ENCODE results near the gene FEZ2.

DNA sequence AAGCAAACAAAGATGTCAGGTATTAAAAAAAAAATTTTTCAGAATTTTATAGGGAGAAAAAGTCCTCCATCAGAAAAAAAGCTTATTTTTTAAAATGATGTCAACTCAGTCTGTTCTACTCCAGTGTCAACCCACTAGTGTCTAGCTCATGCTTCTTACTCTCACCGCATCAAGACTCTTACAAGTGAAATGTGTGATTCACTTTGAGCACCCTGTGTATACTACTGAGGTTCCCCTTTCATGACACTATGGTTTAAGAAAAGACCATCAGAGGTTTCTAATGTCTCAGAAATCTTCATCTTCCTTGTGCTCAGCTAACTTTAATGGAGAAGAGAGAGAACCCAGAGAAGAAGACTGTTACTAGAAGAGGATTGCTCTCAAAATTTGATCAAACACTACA lies 43.4 kb downstream of the FEZ2 start:
- TF ChIP-seq, protein P1, sequence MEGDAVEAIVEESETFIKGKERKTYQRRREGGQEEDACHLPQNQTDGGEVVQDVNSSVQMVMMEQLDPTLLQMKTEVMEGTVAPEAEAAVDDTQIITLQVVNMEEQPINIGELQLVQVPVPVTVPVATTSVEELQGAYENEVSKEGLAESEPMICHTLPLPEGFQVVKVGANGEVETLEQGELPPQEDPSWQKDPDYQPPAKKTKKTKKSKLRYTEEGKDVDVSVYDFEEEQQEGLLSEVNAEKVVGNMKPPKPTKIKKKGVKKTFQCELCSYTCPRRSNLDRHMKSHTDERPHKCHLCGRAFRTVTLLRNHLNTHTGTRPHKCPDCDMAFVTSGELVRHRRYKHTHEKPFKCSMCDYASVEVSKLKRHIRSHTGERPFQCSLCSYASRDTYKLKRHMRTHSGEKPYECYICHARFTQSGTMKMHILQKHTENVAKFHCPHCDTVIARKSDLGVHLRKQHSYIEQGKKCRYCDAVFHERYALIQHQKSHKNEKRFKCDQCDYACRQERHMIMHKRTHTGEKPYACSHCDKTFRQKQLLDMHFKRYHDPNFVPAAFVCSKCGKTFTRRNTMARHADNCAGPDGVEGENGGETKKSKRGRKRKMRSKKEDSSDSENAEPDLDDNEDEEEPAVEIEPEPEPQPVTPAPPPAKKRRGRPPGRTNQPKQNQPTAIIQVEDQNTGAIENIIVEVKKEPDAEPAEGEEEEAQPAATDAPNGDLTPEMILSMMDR (IDR thresholded peaks at IDR 0.05) = no peak
- no peak for TF ChIP-seq POLR2A (IDR thresholded peaks at IDR 0.05)
